ENCODE results near the gene PIGT.

PIGT gene

DNA sequence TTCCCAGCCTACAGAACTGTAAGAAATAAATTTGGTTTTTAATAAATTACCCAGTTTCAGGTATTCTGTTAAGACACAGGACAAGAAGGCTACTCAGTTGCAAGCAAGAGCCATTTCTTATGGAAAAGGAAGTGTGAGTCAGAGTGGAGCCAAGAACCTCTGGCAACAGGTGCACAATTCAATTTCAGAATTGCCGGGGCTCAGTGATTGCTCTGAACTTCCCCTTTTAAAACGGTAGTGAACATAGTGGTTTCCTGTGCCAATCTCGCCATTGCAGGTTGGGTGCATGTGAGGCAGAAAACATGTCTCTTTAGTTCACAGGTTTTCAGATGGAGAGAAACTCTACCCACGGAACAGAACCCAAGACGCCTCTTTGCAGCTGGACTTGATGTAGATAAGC lies 16.4 kb downstream of the PIGT start:
- no peak for DNase-seq

- no peak for DNase-seq
Measured at GRCh38 chr20:45433316-45433715, 17.4 kb downstream of the PIGT start.

- no peak for DNase-seq
Measured at GRCh38 chr20:45433976-45434375, 18.0 kb downstream of the PIGT start.

DNA sequence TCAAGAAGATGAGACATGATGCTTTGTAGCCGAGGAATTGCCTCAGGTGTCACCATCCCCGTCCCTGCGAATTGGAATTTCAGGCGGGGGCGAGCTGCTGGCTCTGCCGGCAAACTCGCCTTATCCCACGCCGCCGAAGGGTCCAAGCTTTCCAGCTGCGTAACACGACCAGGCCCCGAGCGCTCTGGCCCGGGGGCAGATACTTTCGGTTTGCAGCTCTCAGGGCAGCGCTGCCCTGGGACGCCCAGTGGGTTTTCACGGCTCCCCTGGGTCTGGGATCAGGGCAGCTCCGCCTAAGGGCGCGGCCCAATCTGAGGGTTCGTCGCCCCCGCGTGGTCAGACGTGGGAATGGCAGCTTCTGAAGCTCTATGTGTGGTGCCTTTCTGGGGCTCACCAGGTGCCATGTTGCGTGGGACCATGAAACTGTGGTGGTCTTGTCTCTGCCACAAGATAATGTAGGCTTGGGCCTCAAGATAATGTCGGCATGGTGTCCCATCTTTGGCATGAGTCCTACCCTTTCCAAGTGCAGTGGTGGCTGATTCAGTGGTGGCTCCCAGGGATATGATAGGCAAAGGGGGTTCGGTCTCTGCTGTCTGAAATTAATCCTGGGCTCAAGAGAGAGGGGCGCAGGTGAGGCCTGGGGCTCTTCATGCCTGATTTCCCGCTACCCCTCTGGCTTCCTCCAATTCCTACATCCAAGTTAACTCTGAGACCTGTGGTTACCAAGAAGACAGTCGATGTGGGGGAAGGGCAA lies 21.0 kb downstream of the PIGT start:
- DNase-seq = peak; percentile 76 to 78

DNA sequence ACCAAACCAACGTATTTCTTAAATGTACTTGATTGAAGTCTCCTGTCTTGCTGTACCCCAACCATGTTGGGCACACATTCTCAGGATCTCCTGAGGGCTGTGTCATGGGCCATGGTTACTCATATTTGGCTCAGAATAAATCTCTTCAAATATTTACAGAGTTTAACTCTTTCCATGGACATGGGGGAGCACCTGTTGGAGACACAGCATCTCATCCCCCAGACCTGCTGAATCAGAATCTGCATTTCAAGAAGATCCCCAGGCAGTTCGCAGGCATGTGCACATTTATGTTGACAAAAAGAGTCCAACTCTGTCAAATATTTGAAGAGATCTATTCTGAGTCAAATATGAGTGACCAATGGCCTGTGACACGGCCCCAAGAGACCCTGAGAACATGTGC lies 24.5 kb downstream of the PIGT start:
- DNase-seq = no peak

DNA sequence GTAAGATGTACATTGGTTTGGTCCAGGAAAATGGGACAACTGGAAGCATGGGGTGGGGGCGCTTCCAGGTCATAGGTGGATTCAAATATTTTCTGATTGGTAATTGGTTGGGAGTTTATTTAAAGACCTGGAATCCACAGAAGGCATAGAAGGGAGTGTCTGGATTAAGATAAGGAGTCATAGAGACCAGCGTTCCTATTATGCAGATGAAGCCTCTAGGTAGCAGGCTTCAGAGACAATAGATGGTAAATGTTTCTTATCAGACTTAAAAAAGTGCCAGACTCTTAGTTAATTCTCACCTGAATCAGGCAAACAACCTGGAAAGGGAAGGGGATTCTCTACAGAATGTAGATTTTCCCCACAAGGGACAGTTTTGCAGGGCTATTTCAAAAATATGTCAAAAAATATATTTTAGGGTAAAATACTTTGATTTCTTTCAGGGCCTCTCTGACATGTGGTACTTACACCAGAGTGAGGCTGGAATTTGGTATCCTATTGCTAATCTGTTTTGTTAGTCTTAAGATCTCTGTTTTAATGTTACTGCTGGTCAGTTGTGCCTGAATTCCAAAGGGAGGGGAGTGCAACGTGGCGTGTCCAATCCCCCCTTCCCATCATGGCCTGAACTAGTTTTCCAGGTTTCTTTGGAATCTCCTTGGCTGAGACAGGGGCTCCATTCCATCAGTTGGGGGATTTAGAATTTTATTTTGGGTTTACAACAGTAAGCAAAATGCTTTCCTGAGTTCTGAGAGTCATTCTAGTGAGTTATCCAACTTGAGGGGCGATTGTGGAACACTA lies 25.1 kb downstream of the PIGT start:
- DNase-seq = no peak

DNA sequence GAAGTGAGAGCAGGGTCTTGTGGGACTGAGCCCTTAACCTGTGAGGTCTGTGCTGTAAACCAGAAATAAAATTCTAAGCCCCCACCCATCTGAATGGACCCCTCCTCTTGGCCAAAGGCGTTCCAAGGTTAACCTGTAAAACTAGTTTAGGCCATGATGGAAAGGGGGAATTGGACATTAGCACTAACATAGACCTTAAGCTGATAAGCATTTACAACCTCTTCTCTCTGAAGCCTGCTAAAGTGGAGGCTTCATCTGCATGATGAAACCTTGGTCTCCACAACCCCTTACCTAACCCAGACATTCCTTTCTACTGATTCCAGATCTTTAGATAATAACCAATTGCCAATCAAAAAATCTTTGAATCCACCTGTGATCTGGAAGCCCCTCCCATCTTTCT lies 25.8 kb downstream of the PIGT start:
- DNase-seq = no peak

- no peak for DNase-seq
Measured at GRCh38 chr20:45444050-45444449, 28.1 kb downstream of the PIGT start.

DNA sequence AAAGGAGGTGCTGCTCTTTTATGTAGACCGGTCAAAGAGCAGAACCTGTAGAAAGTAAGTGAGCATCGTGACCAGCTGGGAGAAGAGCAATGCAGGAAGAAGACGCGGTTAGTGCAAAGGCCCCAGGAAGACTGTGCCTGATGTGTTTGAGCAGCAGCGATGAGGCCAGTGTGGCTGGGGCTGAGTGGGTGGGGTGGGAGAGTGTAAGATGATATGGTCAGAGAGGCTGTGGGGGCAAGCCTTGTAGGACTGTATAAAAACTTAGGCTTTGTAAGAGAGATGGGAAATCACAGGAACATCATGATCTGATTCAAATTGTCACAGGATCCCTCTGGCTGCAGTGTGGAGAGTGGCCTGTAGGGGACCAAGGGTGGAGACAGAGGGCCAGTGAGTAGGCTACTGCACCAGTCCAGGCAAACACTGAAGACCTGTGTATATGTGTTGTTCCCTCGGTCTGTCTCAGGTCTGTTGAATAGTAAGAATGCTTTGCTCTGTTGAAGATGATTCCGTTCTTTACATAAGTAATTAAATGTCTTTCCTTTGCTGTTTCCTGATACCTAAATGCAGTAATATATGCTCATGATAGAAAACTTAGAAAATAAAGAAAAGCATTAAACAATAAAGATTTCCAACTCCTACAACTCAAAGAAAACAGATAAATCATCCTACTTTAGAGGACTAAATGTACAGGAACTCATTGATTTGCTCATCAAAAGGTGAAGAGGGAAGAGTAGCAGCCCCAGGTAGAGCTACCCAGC lies 30.0 kb downstream of the PIGT start:
- peak; percentile 35 to 52 for DNase-seq

- no peak for DNase-seq
Measured at GRCh38 chr20:45448270-45448669, 32.3 kb downstream of the PIGT start.

- DNase-seq = no peak
Measured at GRCh38 chr20:45449528-45449927, 33.6 kb downstream of the PIGT start.

GRCh38 chr20:45450097-45450818 lies 34.3 kb downstream of the PIGT start:
- peak; percentile 28 to 53 for DNase-seq

DNA sequence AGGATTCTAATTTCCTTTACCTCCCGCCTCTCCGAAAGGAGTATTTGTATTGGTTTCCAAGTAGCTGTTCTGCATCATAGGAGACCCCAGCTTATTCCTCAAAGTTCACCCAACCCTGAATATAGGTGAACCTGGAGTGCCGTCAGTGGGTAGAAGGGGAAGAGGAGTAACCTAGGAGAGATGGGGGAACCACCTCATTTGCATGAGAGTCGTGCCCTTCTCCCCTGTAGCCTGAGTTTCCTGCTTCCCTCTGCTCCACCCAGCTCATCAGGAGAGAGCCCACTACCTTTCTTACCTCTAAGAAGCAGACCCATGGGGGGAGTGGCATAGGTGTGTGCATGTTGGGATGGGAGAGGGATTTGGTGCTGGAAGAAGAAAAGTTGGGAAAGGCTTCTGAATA lies 36.3 kb downstream of the PIGT start:
- DNase-seq = no peak

- DNase-seq = no peak
Measured at GRCh38 chr20:45452772-45453691, 37.1 kb downstream of the PIGT start.

- DNase-seq = peak; percentile 39 to 43
Measured at GRCh38 chr20:45456632-45457031, 40.7 kb downstream of the PIGT start.

GRCh38 chr20:45459606-45460005 lies 43.7 kb downstream of the PIGT start:
- no peak for DNase-seq

- DNase-seq = no peak
Measured at GRCh38 chr20:45461225-45461624, 45.3 kb downstream of the PIGT start.

- DNase-seq = no peak
Measured at GRCh38 chr20:45462711-45463509, 47.0 kb downstream of the PIGT start.

DNA sequence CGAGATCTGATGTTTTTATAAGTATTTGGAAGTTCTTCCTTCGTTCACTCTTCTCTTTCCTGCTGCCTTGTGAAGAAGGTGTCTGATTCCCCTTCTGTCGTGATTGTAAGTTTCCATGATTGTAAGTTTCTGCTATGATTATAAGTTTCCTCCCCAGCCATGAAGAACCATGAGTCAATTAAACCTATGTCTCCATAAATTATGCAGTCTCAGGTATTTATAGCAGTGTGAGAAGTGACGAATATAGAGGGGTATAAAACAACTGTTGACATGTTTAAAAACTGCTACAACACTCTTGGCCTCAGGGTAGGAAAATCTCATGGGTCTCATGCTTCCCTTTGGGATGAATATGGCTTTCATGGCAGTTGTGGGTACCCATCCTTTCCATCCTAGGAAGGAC lies 47.8 kb downstream of the PIGT start:
- DNase-seq = no peak

GRCh38 chr20:45465491-45466266 lies 49.7 kb downstream of the PIGT start:
- no peak for DNase-seq
